Amniotic stem cell (primary cell): Measurements from ENCODE around the gene GLDC.
A peak's percentile ranks its signal among the peaks of the same experiment; 100 is the strongest.
"Not testable (repeated sequence)": the region's sequence is repeated elsewhere in the genome, so short reads cannot be mapped to it uniquely, and the experiment has no call there.

ENCODE experiments used
- DNase-seq: peaks from one replicate; lab custom pipeline; 2025; lab: John Stamatoyannopoulos, UW

GLDC gene

DNA sequence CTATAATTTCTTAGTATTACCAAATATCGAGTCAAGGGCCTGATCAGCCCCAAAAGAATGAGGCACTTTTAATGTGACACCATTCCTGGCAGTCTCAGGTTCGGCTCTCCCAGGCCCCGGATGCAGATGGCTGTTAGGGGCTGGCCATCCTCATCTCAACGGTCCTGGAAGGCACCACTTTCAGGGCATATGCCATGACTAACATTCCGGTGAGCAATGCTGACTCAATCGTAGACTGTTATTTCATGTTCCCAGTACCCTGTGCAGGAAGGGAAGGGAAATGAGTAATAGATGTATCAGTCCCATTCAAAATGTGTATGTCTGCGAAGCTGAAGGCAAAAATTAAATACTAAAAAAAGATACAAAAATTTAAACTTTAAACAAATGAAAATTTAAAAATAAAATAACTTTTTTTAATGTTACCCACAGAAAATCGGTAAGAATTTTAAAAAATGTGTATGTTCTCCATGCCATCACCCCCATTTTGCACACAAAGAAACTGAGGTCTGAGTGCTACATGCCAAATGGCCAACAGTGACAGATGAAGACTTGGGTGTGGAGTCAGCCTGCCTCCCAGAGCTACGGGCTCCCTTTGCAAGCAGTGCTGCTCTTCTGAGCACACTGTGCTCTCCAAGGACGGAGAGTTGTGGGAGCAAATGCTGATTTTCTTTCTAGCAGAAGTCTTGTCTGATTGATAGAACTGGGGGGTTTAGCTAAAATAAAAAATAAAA is 79.0 kb downstream of the GLDC start:
- DNase-seq, result peak; percentile 87

DNA sequence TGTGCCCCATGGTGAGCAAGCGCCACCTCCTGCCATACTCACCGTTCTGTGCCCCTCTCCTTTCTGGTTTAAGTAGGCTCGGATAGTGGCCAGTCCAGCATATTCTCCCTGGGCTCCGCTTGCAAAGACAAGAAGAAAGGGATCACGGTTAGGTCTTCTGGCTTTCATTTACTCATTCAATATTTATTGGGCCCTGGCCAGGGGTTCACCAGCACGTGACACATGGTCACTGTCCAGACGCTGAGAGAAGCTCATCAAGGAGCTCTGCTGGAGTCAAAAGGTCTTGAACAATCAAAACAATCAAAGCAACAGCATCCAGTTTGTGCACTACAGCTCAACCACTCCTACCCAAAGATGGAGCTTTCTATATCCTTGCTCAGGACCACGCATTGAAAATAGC is 80.2 kb downstream of the GLDC start:
- no peak for DNase-seq

DNA sequence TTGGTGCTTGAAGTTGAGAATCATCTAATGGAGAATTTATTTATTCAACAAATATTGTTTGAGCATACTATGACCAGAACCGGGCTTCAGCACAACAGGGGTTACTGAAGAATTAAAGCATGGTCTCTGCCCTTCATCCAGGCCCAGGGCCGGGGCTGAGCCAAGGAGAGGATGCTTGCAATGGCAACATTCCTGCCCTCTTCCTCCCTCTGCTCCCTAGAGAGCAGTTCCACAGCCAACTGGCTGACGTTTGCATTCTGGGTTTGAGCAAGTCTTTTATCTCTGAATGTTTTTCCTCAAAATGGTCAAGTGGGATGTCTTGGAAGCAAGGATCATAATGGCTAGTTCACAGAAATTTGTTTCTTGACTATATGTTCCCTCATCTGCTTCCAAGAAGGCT is 80.7 kb downstream of the GLDC start:
- no peak for DNase-seq

DNA sequence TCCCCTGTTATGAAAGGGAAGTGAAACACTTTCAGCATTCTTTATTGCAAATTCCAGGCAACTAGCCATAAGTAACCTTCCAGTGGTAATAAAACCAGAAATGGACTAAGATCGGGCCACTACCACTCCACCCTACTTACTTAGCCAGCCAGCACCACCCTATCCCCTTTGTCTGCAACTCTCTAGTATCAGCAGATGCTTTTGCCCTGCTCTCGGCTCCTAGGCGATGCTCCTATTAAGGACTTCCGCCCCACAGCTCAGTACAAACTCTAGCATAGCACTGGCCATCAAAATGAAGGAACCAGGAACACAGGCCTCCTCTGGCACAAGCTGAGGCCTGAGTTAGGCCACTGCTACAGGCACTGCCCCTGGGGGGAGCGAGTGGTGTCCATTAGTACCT is 81.2 kb downstream of the GLDC start:
- DNase-seq, result no peak

DNA sequence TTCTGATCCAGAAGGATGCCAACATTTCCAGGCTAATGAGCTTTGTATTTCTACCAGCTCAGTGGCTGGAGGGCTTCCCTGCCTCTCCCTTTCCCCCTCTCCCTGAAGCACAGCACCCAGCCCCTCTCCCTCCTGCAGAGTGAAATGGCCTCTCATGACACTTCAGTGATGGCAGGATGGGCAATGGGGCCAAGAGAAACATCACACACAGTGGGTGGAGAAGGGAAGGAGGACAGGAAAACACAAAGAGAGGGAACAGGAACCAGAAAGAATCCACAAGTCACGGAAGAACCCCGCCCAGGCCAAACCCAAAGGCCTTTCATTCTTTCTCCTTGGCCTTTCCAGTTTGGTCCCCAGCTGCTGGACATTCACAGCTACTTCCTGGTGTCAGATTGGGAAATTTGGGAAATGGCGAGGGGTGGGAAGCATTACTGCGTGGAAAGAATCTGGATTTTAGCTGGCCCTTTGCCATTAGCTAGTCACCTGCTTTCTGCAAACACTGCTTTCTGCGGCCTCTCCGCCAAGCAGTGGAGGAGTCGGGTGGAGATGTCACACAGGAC is 82.6 kb downstream of the GLDC start:
- DNase-seq, result no peak

DNA sequence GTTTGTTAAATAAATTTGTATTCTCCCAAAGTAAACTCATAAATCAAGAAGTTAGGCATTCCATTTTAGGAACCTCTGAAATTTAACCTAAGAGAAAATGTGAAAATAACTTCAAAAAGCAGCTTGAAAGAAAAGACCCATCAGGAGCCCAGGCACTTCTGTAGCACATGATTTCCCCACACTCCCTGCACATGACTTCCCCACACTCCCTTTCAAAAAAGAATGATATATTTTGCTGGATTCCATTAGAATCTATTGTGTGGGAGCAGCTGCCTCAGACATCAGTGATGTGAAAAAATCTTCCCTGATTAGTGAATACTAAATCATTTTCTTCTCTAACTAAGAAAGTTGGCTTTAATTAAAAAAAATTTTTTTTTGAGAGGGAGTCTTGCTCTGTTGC is 83.3 kb downstream of the GLDC start:
- DNase-seq, result no peak

DNA sequence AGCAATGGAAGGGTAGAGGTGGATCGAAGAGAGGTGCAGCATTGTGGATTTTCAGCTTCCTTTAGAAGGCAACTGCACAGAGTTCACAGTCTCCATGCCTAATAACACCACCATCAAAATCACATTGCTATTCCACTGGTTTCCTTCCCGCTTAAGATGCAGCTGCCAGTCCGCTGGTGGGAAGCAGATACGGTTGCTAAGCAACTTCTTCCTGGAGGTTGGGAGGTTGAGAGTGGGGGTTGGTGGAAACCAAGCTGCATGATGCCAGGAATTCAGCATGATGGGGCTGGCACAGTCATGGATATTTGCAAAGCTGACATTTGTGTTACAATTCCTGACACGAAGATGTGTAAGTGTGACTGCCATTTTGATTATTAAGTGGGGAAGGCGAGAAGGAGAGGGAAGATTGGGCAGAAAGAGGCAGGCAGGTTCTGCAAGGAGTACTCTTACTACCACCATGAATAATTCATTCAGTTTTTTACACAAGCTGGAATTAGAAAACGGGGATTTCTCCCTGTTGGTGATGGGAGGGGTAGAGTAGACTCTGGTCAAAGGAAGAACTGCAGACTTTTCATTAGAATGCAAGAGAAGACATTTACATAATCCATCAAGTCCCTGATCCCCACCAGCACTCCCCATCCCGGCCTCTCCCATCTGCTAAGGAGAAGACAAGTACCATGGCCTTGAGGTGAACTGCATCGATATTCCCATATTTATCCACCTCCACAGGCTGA is 87.5 kb downstream of the GLDC start:
- no peak for DNase-seq

DNA sequence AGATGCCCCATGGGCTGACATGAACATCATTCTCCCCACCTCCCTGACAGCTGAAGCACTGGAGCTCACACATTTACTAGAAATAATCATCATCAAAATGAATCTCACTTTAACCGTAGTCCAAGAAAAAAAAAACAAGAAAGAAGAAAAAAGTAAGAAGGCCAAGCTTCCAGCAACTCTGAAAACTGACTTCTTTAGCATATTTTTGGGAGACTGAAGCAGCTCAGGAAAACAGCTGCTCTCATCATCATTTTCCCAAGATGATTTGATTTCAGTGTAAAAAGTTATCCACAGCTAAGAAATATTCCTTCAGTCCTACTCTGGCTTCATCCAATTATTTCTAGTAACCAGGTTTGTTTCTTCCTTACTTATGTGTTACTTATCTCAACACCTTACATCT is 91.7 kb downstream of the GLDC start:
- no peak for DNase-seq

DNA sequence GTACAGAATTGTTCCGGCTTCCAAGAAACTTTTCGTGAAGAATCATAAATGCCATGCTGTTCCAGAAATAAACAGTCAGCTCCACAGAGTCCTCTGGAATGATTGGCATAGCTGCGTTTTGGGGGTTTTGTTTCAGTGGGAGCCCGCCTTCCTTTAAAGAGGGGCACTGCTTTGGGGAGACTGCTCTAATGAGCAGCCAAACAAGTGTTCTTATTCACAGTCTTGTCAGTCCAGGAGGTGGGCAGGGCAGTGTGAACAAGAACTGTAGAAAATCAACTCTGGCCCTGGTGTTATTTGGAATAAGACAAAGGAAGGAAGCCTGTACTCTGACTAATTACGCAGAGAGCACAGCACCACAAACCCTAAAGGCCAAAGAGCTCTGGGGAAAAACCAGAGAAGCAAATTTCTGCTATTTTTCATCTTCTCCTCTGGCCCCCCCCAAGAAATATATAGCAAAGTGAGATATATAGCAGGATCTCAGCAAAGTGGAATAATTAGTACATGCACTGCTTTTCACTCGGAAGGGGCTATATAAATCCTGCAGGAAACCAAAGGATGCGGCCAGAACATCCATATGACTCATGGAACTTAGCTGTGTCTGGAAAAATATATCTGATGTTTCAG is 92.9 kb downstream of the GLDC start:
- peak; percentile 3 for DNase-seq

DNA sequence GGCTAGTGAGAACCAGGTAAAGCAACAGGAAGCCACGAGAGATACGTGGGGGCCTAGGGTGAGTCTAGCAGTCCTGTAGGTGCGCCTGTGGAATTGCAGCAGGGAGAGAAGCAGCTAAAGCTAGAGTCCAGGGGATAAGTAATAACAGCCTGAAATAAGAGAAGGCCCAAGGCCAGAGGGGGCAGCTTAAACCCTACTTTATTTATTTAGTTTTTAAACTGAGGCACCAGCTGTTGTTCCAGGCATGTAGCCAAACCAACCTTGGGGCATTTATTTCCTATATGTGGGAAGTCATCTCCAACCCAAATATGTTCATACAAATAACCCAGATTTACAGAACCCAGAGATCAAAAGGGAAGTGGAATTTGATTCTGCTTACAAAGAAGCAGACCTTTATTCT is 93.5 kb downstream of the GLDC start:
- DNase-seq, result peak; percentile 18

DNA sequence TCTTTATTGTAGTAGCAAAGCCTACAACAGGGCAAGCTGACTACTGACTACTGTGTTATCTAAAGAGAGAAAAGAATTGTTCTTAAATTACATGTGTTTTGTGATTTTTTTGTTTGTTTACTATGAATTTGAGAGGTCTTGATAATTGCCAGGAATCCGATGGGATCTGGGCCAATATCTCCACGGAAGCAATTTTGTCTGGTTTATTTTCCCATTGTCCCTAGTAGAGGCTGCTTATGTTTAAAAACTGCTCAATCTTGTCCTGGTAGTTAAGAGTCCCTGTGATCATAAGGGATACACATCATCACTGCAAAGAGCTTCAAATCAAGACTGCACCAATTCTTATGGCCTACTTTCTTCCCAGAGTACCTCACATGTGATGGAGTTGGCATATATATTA is 94.4 kb downstream of the GLDC start:
- DNase-seq, result no peak

DNA sequence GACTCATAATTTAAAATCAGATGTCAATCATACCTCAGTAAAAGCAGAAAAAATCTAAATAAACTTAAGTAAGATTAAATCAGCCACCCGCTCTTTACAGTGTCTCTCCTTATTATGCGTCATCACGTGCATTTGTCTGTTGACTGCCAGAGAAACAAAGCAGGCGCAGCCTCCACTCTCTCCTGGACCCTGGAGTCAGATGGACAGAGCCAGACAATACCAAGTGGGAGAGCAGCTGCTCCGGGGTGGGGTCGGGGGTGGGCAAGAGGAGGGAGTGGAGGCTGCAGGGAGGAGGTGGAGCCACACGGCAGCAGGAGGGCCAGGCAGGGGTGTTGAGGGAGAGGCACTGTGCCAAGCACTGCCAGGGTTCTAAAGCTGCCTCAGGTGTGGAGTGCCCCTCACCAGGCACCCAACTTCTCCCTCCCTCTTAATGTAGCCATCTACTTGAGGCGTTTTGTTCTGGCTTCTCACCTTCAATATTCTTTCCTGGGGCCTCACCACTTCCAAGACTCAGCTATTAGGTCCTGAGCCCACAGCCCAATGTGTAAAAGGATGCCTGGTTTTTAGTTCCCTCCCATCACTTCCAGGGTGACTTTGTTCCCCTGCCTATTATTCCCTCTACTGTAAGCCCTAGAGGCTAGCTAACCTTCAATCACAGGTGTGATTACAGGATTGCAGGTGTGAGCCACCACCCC is 96.3 kb downstream of the GLDC start:
- DNase-seq, result no peak

DNA sequence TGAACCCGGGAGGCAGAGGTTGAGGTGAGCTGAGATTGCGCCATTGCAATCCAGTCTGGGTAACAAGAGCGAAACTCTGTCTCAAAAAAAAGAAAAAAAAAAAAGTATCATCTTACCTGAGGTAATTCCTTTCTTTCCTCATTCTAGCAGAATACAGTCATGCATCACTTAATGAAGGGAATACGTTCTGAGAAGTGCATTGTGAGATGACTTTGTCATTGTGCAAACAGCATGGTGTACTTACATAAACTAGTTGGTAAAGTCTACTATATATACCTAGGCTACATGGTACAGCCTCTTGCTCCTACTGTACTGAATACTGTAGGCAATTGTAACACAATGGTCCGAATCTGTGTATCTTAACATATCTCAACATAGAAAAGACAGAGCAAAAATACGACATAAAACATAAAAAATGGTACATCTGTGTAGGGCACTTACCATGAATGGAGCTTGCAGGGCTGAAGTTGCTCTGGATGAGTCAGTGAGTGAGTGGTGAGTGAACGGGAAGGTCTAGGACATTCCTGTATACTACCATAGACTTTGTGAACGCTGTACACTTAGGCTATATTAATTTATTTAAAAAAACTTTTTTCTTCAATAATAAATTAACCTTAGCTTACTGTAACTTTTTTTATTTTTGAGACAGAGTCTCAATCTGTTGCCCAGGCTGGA is 100.4 kb downstream of the GLDC start:
- no peak for DNase-seq

DNA sequence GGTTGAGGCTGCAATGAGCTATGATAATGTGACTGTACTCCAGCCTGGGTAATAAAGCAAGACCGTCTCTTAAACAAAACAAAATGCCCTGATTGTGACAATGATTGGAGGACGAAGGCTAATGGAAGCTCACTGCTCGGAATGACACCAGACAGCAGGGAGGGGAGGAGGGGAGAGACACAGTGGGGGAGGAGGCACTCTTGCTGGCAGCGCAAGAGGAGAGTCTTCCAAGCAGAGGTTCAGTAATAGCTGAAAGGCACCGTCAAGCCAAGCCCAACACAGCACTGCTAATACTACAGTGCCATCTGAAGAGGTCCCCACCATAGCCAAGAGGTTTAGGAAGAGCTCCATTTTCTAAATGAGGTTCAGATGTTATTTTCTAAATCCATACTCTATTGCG is 102.3 kb downstream of the GLDC start:
- no peak for DNase-seq

DNA sequence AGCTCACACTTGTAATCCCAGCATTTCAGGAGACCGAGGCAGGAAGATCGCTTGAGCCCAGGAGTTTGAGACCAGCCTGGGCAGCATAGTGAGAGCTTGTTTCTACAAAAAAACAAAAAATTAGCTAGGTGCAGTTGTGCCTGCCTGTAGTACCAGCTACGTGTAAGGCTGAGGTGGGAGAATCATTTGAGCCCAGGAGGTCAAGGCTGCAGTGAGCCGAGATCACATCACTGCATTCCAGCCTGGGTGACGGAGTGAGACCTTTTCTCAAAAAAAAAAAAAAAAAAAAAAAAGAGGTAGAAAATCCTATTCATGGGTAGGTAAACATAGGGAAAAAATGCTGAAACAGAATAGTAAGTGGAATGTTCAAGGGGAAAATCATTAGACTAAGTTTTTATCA is 102.9 kb downstream of the GLDC start:
- not testable (repeated sequence) for DNase-seq

DNA sequence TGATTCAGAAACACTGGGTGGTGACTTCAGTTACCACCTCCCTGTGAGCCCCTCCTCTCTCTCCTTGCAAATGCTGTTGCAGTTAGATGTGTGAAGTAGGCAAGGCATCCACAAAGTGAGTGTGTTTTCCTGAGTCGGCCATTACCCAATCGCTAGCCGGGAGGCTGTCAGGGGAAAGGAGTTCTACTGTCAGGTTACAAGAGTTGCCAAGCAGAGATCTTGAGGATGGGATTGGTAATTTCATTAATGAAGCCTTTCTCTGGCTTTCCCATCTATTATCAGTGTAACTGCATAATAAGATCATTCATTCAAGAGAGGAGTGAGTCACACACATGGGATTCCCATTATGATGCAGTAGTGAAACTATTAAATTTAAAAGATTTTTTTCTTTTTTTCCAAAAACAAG is 106.9 kb downstream of the GLDC start:
- no peak for DNase-seq

DNA sequence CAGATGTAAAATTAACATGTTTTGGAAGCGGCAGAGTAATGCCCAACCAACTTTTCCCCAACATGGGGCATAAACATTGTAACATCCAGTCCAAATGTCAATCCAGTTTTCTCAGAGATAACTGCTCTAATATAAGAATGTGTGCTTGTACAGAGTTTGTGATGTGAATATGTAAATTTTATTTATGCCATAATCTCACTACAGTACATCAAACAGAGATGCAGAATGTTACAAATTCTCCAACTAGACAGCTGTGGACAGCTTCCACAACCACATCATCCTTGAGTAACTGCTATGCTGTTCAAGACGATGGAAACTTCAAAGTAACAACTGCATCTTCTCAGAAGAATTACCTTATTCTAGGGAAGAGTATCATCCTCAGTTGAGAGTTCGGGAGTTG is 109.9 kb downstream of the GLDC start:
- no peak for DNase-seq

DNA sequence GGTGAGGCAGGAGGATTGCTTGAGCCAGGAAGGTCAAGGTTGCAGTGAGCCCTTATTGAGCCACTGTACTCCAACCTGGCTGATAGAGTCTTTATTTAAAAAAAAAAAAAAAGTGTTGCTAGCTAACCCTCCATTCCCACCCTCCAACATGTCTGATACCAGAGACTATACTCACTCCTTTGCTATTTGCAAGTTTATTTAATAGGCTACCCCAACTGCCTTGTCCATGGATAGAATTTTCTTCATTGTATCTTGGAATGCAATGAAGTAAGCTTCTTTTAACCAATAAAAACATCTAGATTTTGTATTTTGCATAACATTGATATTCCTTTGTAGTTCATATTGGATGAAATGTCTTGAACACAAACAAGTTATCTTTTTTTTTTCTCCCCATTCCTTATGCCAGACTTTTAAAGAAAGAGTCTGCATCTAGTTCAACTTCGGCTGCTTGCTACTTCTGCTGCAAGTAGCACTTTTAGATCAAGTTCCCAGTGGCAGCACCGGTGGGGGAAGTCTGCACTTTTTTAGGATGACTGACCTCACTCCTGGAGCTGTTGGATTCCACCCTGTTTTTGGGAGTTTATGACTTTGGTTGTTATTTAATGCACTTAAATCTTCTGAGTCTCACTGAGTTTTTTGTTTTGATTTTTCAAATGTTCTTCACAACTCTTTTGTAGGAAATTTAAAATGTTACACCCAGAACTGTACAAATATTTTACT is 120.0 kb downstream of the GLDC start:
- no peak for DNase-seq

DNA sequence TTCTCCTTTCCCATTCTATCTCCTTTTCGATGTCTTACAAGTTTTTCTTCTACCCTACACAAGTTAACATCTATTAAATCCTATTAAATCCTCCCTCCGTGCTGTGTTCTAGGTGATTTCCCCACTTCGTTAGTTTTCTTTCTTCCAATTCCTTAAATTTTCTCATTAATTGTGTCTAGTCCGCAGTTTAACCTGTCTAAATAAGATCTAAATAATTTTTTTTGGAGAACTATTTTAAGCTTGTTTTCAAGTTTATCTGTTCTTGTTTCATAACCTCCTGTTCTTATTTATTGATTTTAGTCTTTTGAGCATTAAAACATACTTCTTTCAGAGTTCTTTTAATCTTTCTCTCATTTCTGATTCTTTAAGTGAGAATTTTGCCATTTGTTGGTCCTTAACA is 123.3 kb downstream of the GLDC start:
- DNase-seq, result no peak

DNA sequence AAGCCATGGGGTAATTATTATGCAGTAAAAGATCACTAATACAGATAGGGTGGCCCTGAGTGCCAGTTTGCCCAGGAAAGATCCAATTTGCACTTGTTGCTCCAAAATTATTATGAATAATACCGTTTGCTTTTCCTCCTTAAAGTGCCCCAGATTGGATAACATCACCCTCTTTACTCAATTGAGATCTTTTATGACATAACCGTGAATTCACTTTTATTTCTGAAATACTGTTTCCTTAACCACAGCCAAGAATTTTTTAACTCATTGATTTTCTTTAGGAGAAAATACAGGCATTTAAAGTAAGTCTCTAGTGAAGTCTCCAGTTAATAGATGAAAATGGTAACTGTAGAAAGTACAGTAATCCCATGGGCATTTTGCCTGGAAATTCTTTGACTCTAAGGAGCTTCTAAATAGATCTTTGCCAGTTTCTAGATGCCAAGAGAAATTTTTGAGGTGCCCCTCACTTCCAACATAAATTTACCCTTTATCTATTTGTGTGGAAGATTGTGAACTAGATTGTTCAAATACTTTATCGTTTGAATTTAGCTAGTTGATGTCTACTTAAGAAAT is 133.4 kb downstream of the GLDC start:
- no peak for DNase-seq

DNA sequence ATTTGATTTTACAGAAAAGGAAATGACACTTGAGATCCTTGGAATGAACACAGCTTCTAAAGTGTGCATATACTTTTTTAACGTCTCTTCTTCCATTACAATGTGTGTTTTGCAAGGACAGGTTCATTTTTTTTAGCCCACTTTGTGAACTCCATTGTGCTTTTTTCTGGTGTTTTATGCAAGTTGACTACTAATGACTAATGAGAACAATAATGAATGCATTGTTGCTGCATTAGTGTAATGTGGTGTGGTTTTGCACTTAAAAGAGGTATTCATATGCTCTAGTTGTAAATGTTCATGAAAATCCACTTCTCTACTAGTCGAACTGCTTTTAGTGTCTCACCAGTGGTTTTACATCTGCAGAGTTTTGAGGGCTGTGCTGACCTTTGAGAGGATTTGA is 139.0 kb downstream of the GLDC start:
- no peak for DNase-seq
